ENCODE data around the gene FAS.

FAS gene

DNA sequence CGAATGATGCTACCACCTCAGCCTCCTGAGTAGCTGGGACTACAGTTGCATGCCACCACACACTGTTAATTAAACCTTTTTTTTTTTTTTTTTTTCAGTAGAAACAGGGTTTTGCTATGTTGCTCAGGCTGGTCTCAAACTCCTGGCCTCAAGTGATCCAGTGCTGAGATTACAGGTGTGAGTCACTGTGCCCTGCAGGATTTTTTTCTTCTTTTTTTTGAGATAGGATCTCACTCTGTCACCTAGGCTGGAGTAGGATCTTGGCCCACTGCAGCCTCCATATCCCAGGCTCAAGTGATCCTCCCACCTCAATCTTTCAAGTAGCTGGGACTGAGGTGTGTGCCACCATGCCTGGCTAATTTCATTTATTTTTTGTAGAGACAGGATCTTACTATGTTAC is 44.4 kb upstream of the FAS start:
- no peak overlapping the region for H3K27ac ChIP-seq (ENCODE audit: low read length)
- H4K20me1 ChIP-seq (ENCODE audit: insufficient read depth, low read length), result no peaks in the 10 kb centered on the region
- H3K9me3 ChIP-seq (ENCODE audit: insufficient read depth, low read length), result no peaks in the 10 kb centered on the region
- H3K4me1 ChIP-seq (ENCODE audit: low read length), result peaks cover 43% of the 10 kb centered on the region
- H3K4me3 ChIP-seq (ENCODE audit: low read length), result no peak overlapping the region
- H2AFZ ChIP-seq (ENCODE audit: low read depth, low read length), result no peak overlapping the region
- TF ChIP-seq, protein P1, sequence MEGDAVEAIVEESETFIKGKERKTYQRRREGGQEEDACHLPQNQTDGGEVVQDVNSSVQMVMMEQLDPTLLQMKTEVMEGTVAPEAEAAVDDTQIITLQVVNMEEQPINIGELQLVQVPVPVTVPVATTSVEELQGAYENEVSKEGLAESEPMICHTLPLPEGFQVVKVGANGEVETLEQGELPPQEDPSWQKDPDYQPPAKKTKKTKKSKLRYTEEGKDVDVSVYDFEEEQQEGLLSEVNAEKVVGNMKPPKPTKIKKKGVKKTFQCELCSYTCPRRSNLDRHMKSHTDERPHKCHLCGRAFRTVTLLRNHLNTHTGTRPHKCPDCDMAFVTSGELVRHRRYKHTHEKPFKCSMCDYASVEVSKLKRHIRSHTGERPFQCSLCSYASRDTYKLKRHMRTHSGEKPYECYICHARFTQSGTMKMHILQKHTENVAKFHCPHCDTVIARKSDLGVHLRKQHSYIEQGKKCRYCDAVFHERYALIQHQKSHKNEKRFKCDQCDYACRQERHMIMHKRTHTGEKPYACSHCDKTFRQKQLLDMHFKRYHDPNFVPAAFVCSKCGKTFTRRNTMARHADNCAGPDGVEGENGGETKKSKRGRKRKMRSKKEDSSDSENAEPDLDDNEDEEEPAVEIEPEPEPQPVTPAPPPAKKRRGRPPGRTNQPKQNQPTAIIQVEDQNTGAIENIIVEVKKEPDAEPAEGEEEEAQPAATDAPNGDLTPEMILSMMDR (IDR thresholded peaks at IDR 0.05; ENCODE audit: low read depth, low read length), result no peak
- no peak for TF ChIP-seq EZH2phosphoT487 (IDR thresholded peaks at IDR 0.05; ENCODE audit: low read depth)
- no peaks in the 10 kb centered on the region for H3K79me2 ChIP-seq (ENCODE audit: low read length)
- H3K36me3 ChIP-seq (replicated peaks; ENCODE audit: low read depth, low read length), result no peaks in the 10 kb centered on the region
- H3K9ac ChIP-seq (ENCODE audit: low read length), result no peak overlapping the region
- no peak overlapping the region for H3K4me2 ChIP-seq (ENCODE audit: low read length)
- no peaks in the 10 kb centered on the region for H3K27me3 ChIP-seq (ENCODE audit: low read depth, low read length)

DNA sequence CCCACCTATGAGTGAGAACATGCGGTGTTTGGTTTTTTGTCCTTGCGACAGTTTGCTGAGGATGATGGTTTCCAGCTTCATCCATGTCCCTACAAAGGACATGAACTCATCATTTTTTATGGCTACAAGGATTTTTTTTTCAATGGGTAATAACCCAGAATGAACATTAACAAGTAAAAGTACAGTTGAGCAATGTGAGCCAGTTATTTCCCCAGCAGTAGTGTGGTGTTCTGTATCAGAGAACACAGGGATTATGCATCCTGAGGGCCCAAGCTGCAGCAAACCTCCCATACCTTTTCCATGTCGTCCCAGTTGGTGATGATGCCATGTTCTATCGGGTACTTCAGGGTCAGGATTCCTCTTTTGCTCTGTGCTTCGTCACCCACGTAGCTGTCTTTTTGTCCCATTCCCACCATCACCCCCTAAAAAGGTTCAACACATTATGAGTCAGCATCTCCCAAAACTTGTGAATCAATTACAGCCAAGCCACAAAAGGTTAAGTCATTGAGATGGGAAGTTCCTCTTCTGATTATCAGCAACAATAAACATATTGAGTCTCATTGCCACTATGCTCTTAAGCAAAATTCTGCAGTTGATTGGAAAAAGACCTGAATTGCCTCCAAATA is 43.5 kb upstream of the FAS start:
- Histone ChIP-seq H2AFZ (ENCODE audit: low read depth, low read length) (no peak overlapping the region), H3K4me1 (ENCODE audit: low read length) (peaks cover 51% of the 10 kb centered on the region), H3K79me2 (ENCODE audit: low read length) (no peaks in the 10 kb centered on the region), H3K4me3 (ENCODE audit: low read length) (no peak overlapping the region), H3K36me3 (replicated peaks; ENCODE audit: low read depth, low read length) (no peaks in the 10 kb centered on the region), H3K27ac (ENCODE audit: low read length) (no peak overlapping the region), H3K9ac (ENCODE audit: low read length) (no peak overlapping the region), H4K20me1 (ENCODE audit: insufficient read depth, low read length) (no peaks in the 10 kb centered on the region), H3K27me3 (ENCODE audit: low read depth, low read length) (no peaks in the 10 kb centered on the region), H3K4me2 (ENCODE audit: low read length) (no peak overlapping the region), H3K9me3 (ENCODE audit: insufficient read depth, low read length) (no peaks in the 10 kb centered on the region)
- TF ChIP-seq, protein P1 (IDR thresholded peaks at IDR 0.05; ENCODE audit: low read depth, low read length), result no peak
- no peak for TF ChIP-seq EZH2phosphoT487 (IDR thresholded peaks at IDR 0.05; ENCODE audit: low read depth)

DNA sequence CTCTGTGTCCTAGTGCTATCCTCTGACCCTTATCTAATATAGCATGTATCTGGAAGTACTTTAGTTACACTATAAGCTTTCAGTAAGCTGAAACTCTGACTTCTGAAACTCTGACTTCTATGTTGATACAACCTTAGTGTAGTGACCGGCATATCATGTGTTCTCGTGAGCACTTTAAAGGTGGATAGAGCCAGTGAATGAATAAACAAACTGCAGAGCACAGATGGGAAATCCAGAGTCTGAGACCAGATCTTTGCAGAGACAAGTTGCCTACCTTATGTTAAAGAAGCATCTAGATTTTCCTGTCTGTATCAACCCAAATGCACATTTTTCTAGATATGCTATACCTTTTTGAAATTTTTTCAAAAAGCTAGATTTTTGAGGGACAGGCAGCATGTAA is 41.5 kb upstream of the FAS start:
- Histone ChIP-seq H4K20me1 (ENCODE audit: insufficient read depth, low read length) (no peaks in the 10 kb centered on the region), H3K27ac (ENCODE audit: low read length) (no peak overlapping the region), H3K4me2 (ENCODE audit: low read length) (no peak overlapping the region), H3K4me1 (ENCODE audit: low read length) (peaks cover 54% of the 10 kb centered on the region), H3K27me3 (ENCODE audit: low read depth, low read length) (no peaks in the 10 kb centered on the region), H3K36me3 (replicated peaks; ENCODE audit: low read depth, low read length) (no peaks in the 10 kb centered on the region), H3K9me3 (ENCODE audit: insufficient read depth, low read length) (no peaks in the 10 kb centered on the region), H3K79me2 (ENCODE audit: low read length) (no peaks in the 10 kb centered on the region), H3K4me3 (ENCODE audit: low read length) (no peak overlapping the region), H2AFZ (ENCODE audit: low read depth, low read length) (no peak overlapping the region), H3K9ac (ENCODE audit: low read length) (no peak overlapping the region)
- no peak for TF ChIP-seq EZH2phosphoT487 (IDR thresholded peaks at IDR 0.05; ENCODE audit: low read depth)
- TF ChIP-seq, protein P1 (IDR thresholded peaks at IDR 0.05; ENCODE audit: low read depth, low read length), result no peak

DNA sequence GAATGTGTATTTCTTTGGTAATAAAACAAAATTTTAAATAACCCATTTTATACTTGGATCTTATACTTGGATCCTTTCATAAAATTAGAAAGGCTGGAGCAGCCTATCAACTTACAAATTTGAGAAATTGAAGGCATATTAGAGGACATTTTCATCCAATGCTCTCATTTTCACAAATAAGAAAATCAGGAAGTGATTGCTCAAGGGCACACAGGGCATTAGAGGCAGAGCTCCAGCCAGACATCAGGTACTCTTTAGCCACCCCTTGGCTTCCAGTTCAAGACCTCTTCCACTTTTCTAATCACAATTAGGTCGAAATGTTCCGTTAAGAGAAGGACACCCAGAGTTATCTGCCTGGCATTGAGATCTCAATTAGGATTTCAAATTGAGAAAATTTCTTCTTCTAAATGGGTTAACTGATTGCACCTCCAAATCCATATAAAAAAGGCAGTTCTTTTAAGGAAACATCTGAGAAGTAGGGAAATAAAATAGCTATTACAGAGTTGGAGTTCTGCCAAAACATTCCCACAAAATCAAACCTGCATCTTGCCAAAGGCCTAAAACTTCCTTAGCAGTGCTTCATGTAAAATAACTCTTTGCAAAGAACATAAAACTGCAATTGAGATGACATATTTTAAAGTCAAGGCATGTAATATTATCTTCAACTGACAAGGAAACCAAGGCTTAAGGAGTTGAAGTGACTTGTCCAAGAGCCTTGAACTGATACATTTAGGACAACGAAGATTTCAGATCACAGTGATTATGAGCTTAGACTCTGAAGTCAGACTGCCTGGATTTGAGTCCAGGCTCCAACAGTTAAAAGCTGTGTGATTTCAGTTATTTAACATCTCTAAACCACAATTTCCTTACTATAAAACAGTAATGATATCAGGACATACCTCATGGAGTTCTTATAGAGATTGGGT is 40.4 kb upstream of the FAS start:
- H4K20me1 ChIP-seq (ENCODE audit: insufficient read depth, low read length), result no peaks in the 10 kb centered on the region
- no peak overlapping the region for H3K27ac ChIP-seq (ENCODE audit: low read length)
- H3K36me3 ChIP-seq (replicated peaks; ENCODE audit: low read depth, low read length), result no peaks in the 10 kb centered on the region
- H3K4me2 ChIP-seq (ENCODE audit: low read length), result no peak overlapping the region; the same call in 1 of the 2 replicates
- no peak overlapping the region for H3K9ac ChIP-seq (ENCODE audit: low read length)
- H3K4me3 ChIP-seq (ENCODE audit: low read length), result no peak overlapping the region
- TF ChIP-seq, protein P1 (IDR thresholded peaks at IDR 0.05; ENCODE audit: low read depth, low read length), result no peak
- TF ChIP-seq EZH2phosphoT487 (IDR thresholded peaks at IDR 0.05; ENCODE audit: low read depth), result no peak
- H3K27me3 ChIP-seq (ENCODE audit: low read depth, low read length), result no peaks in the 10 kb centered on the region
- H3K4me1 ChIP-seq (ENCODE audit: low read length), result peaks cover 44% of the 10 kb centered on the region
- H3K79me2 ChIP-seq (ENCODE audit: low read length), result no peaks in the 10 kb centered on the region
- no peak overlapping the region for H2AFZ ChIP-seq (ENCODE audit: low read depth, low read length)
- H3K9me3 ChIP-seq (ENCODE audit: insufficient read depth, low read length), result no peaks in the 10 kb centered on the region
